GM12878 (cell line): ENCODE measurements around the gene ZNF99. TPM values are rescaled to one million over a fixed set of nuclear protein-coding genes. Genes with fewer than 3 reads are reported as not detected.
"Not testable (repeated sequence)": the region's sequence is repeated elsewhere in the genome, so short reads cannot be mapped to it uniquely, and the experiment has no call there.

ENCODE experiments used
- ATAC-seq: fragments of 200-7000 bp; cut with Tn5 transposase; 3 replicates; pipeline ENCODE4 v1.9.1; 2020; ENCODE audit warnings: mild to moderate bottlenecking, moderate library complexity
- BruUV-seq: library from RNA; stranded (reverse); fragments of 400-500 nt; replicated peaks from 2 replicates; lab custom pipeline; 2021; lab: Mats Ljungman, UMichigan
- CTCF ChIA-PET: fragments of 300-600 bp; sonication (Branson Sonifier 250); formaldehyde crosslinking; extraction: SDS; loops from one replicate; lab custom pipeline; 2021; ENCODE audit warnings: inconsistent platforms; lab: Yijun Ruan, JAX
- POLR2A ChIA-PET: fragments of 350-600 bp; formaldehyde crosslinking; extraction: SDS; loops from one replicate; lab custom pipeline; 2021; ENCODE audit warnings: inconsistent platforms; lab: Charles Lee
- RAD21 ChIA-PET: fragments of 300-600 bp; sonication (Branson Sonifier 250); formaldehyde crosslinking; loops from one replicate; lab custom pipeline; 2023; ENCODE audit warnings: antibody characterized with exemption; ENCODE audit not compliant: unreplicated experiment; lab: Charles Lee
- SMC1A ChIA-PET: fragments of 300-600 bp; sonication (Branson Sonifier 250); formaldehyde crosslinking; loops from one replicate; lab custom pipeline; 2023; ENCODE audit not compliant: unreplicated experiment, uncharacterized antibody; lab: Charles Lee
- DNase-seq: peaks from one replicate; pipeline ENCODE4 v3.0.0-alpha.2; 2011; ENCODE audit warnings: low read depth, low spot score
- FAIRE-seq: peaks from 3 replicates; lab custom pipeline; 2011; peaks lifted over from hg19 to GRCh38; lab: Jason Lieb, UNC
- H2AFZ ChIP-seq: 2 replicates; pipeline ENCODE4 v1.6.0; 2011; ENCODE audit warnings: low read depth, low read length, control low read depth; ENCODE audit not compliant: control insufficient read depth
- H3K27ac ChIP-seq: 2 replicates; pipeline ENCODE4 v1.5.1; 2011; ENCODE audit warnings: control low read depth; ENCODE audit not compliant: control insufficient read depth, insufficient read depth
- H3K27me3 ChIP-seq, 2 experiments: replicated peaks in 1 of 2; 2 replicates each; pipeline versions ENCODE4 v1.6.0 to v1.6.1; 2011; ENCODE audit warnings: low read length in 1 of 2; ENCODE audit not compliant: control insufficient read depth in 2 of 2, insufficient read depth in 2 of 2
- H3K36me3 ChIP-seq, 2 experiments: 2 replicates each; pipeline ENCODE4 v1.5.1; 2011; ENCODE audit warnings: low read length in 1 of 2; ENCODE audit not compliant: control insufficient read depth in 2 of 2, insufficient read depth in 2 of 2
- H3K4me1 ChIP-seq: 2 replicates; pipeline ENCODE4 v1.6.1; 2011; ENCODE audit warnings: mild to moderate bottlenecking, low read length, moderate library complexity, mixed read lengths; ENCODE audit not compliant: control insufficient read depth, insufficient read depth
- H3K4me2 ChIP-seq: 2 replicates; pipeline ENCODE4 v1.6.0; 2011; ENCODE audit warnings: control low read depth; ENCODE audit not compliant: control insufficient read depth, insufficient read depth
- H3K4me3 ChIP-seq: fragments of 200-600 bp; sonication (generic); 2 replicates; pipeline ENCODE4 v1.5.1; 2016
- H3K79me2 ChIP-seq: 2 replicates; pipeline ENCODE4 v1.6.0; 2011; ENCODE audit warnings: low read length; ENCODE audit not compliant: control insufficient read depth, insufficient read depth
- H3K9ac ChIP-seq: 2 replicates; pipeline ENCODE4 v1.8.0; 2011; ENCODE audit warnings: low read length, control low read depth, mixed read lengths; ENCODE audit not compliant: control insufficient read depth, insufficient read depth
- H3K9me3 ChIP-seq: replicated peaks from 3 replicates; pipeline ENCODE4 v1.5.1; 2011; ENCODE audit warnings: mild to moderate bottlenecking, low read length; ENCODE audit not compliant: control insufficient read depth, insufficient read depth
- H4K20me1 ChIP-seq: 2 replicates; pipeline ENCODE4 v1.6.0; 2011; ENCODE audit not compliant: control insufficient read depth, insufficient read depth
- CBX5 ChIP-seq: sonication (generic); IDR thresholded peaks from 2 replicates; pipeline ENCODE4 v1.6.1; 2016; ENCODE audit warnings: low read depth, moderate library complexity, mild to moderate bottlenecking, inconsistent platforms
- CHD1 ChIP-seq: IDR thresholded peaks from 2 replicates; pipeline ENCODE4 v1.6.1; 2012; ENCODE audit warnings: low read depth, low read length, improper control_type of control experiment
- IRF3 ChIP-seq: fragments of 450-650 bp; IDR thresholded peaks from 2 replicates; pipeline ENCODE4 v1.6.1; 2014; ENCODE audit warnings: mild to moderate bottlenecking
- IRF4 ChIP-seq: IDR thresholded peaks from 2 replicates; pipeline ENCODE4 v1.6.1; 2011; ENCODE audit warnings: low read depth, low read length
- SMARCA5 ChIP-seq: fragments of 450-650 bp; IDR thresholded peaks from 2 replicates; pipeline ENCODE4 v1.6.1; 2017; ENCODE audit warnings: mild to moderate bottlenecking
- TCF12 ChIP-seq: IDR thresholded peaks from 2 replicates; pipeline ENCODE4 v1.6.1; 2011; ENCODE audit warnings: low read depth, mild to moderate bottlenecking, low read length
- ZBTB4 ChIP-seq: fragments of 450-650 bp; formaldehyde crosslinking; IDR thresholded peaks from 2 replicates; pipeline ENCODE4 v1.4.0; 2022; ENCODE audit warnings: mild to moderate bottlenecking, moderate library complexity
- WGBS: methylation state at CpG from one replicate; pipeline ENCODE4 v1.1.6; 2016; ENCODE audit warnings: low lambda C conversion rate; ENCODE audit not compliant: insufficient replicate concordance, insufficient coverage; ENCODE audit errors: missing lambda C conversion rate; 5-methylcytosine and 5-hydroxymethylcytosine counted together
- in situ Hi-C: fragments of 300-500 bp; cut with MboI; formaldehyde crosslinking; loops from 9 replicates; pipeline ENCODE4 v1.14.3; 2018; ENCODE audit warnings: mixed read lengths
- intact Hi-C: fragments of 100-400 bp; cut with micrococcal nuclease; formaldehyde crosslinking; loops from one replicate; pipeline ENCODE4 v1.14.2; 2022; ENCODE audit not compliant: unreplicated experiment
- polyA plus RNA-seq, 11 experiments: library from polyadenylated mRNA; depleted of rRNA in 4 of 11; unstranded in 6 of 11; stranded (reverse) in 5 of 11; fragments of >200 nt; fragmentation: Nextera tagmentation in 4 of 11; fragmentation: Illumina TruSeq in 1 of 11; extraction: Ambion mirVana in 4 of 11; extraction: Trizol in 1 of 11; gene quantifications; 1 replicate in 1 of 11; 2 replicates in 10 of 11; pipeline versions ENCODE4 v1.2.1 to v1.2.3, GENCODE V29; 2011 to 2016; ENCODE audit warnings: inconsistent platforms in 2 of 11, missing spikeins in 2 of 11, low read depth in 1 of 11
- total RNA-seq, 4 experiments: library from RNA; depleted of rRNA in 3 of 4; stranded (reverse); fragments of >200 nt in 3 of 4; fragmentation: Illumina TruSeq in 1 of 4; extraction: Trizol in 1 of 4; gene quantifications; 2 replicates each; pipeline versions ENCODE4 v1.2.1 to v1.2.3, GENCODE V29; 2013 to 2021

Gene ZNF99
- total and polyA plus RNA-seq, 10 of the 15 experiments (the other 5 are each of a cell fraction or from before 2014, with no cell fraction given) = not detected

DNA sequence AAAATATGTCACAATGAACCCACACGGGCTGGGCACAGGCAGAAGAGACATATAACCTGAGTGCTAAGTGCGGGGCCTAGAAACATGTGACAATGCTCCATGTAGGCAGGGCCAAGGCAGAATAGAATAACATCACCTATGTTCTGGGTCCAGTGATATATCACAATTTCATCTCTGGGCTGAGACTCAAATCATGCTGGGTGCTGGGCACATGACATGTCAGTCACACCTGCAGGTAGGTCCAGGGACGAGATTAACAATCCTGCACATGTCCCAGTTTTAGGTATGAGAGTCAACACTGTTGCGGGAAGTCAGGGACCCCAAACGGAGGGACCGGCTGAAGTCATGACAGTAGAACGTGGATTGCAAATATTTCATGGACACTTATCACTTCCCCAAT, 50.3 kb downstream of the ZNF99 start:
- H3K36me3 ChIP-seq = no peaks in the 10 kb centered on the region
- TF ChIP-seq IRF3 = no peak
- TF ChIP-seq IRF4 = no peak
- TF ChIP-seq ZBTB4 (CRISPR knock-in tag) = no peak
- TF ChIP-seq SMARCA5 = no peak
- TF ChIP-seq TCF12 = no peak
- no peak for TF ChIP-seq CHD1
- no peak for TF ChIP-seq CBX5
- TF ChIP-seq, all 136 proteins: peak for 0
- Histone ChIP-seq H3K9ac (no peak overlapping the region), H3K9me3 (no peaks in the 10 kb centered on the region; the same call in 2 of the 3 replicates), H3K4me1 (no peaks in the 10 kb centered on the region), H3K4me3 (no peak overlapping the region), H3K27ac (no peak overlapping the region), H2AFZ (no peak overlapping the region), H4K20me1 (no peaks in the 10 kb centered on the region), H3K4me2 (no peak overlapping the region), H3K79me2 (no peaks in the 10 kb centered on the region), H3K27me3 (no peaks in the 10 kb centered on the region)
- in situ Hi-C loops = no loop called here
- ChIA-PET RAD21 (no interaction called here), SMC1A (no interaction called here), CTCF (no interaction called here), POLR2A (no interaction called here)
- 36% methylated on average over 7 of the region's 7 CpGs for WGBS
- intact Hi-C loops = no loop called here
- FAIRE-seq (no peak), DNase-seq (no peak), ATAC-seq (no peak)
- no TSS peak for BruUV-seq

DNA sequence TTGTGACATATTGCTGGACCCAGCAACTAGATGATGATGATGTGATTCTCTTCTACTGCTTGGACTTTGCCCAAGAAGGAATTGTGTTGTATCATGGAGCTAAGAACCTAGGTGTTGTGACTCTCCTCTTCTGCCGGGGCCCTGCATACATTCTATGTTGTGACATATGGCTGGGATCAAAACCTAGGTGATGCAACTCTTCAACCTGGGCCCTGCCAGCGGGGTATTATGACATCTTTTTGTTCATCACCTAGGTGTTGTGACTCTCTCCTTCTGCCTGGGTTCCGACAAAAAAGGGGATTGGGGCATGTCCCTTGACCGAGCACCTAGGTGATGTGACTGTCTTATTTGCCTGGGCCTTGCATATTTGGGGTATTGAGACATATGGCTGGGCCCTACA, 55.7 kb downstream of the ZNF99 start:
- POLR2A ChIA-PET, ATAC-seq, H2AFZ ChIP-seq, H3K27me3 ChIP-seq, H3K27ac ChIP-seq, H3K9me3 ChIP-seq, FAIRE-seq, BruUV-seq, H3K36me3 ChIP-seq, H3K79me2 ChIP-seq, H3K4me1 ChIP-seq, H3K4me2 ChIP-seq, RAD21 ChIA-PET, DNase-seq, SMC1A ChIA-PET, H3K4me3 ChIP-seq, H3K9ac ChIP-seq, H4K20me1 ChIP-seq, in situ Hi-C loops, CTCF ChIA-PET, intact Hi-C loops: not testable (repeated sequence)
- 33% methylated on average over 4 of the region's 4 CpGs for WGBS

- H3K4me3 ChIP-seq, RAD21 ChIA-PET, H3K27me3 ChIP-seq, BruUV-seq, ATAC-seq, SMC1A ChIA-PET, H4K20me1 ChIP-seq, POLR2A ChIA-PET, H3K27ac ChIP-seq, H3K36me3 ChIP-seq, intact Hi-C loops, FAIRE-seq, in situ Hi-C loops, DNase-seq, H3K9ac ChIP-seq, H3K4me1 ChIP-seq, H2AFZ ChIP-seq, H3K4me2 ChIP-seq, CTCF ChIA-PET, H3K79me2 ChIP-seq, H3K9me3 ChIP-seq: not testable (repeated sequence)
- 31% methylated on average over 6 of the region's 6 CpGs for WGBS
Observed at GRCh38 chr19:22721533-22721932, 62.4 kb downstream of the ZNF99 start.
